HepG2 (cell line): ENCODE data around the gene MREG. TPM values are rescaled to one million over a fixed set of nuclear protein-coding genes. Genes with fewer than 3 reads are reported as not detected.

Source experiments
- FIP1L1 ChIP-seq: fragments of 200-400 bp; formaldehyde crosslinking; IDR thresholded peaks from 2 replicates; pipeline ENCODE4 v1.6.1; 2018; ENCODE audit warnings: low read depth, mild to moderate bottlenecking, low read length, moderate library complexity, borderline replicate concordance; ENCODE audit not compliant: insufficient read depth
- FOXM1 ChIP-seq: sonication (generic); formaldehyde crosslinking; IDR thresholded peaks from 2 replicates; pipeline ENCODE4 v1.5.0; 2020; ENCODE audit warnings: missing genetic modification reagents
- HIVEP1 ChIP-seq: sonication (generic); formaldehyde crosslinking; IDR thresholded peaks from 2 replicates; pipeline ENCODE4 v1.4.0; 2020; ENCODE audit warnings: mild to moderate bottlenecking, missing genetic modification reagents
- KLF12 ChIP-seq: sonication (generic); formaldehyde crosslinking; IDR thresholded peaks from 2 replicates; pipeline ENCODE4 v1.4.0; 2020; ENCODE audit warnings: missing genetic modification reagents, borderline replicate concordance
- LCORL ChIP-seq, 2 experiments: fragments of 450-650 bp in 1 of 2; sonication (generic) in 1 of 2; formaldehyde crosslinking in 1 of 2; IDR thresholded peaks; 2 replicates each; pipeline versions ENCODE4 v1.5.0 to v1.6.1; 2017 to 2020; ENCODE audit warnings: antibody characterized with exemption in 1 of 2, missing genetic modification reagents in 1 of 2
- NRL ChIP-seq: sonication (generic); formaldehyde crosslinking; IDR thresholded peaks from 2 replicates; pipeline ENCODE4 v1.5.0; 2020; ENCODE audit warnings: missing genetic modification reagents, mild to moderate bottlenecking, moderate library complexity, borderline replicate concordance
- SMYD3 ChIP-seq: sonication (generic); formaldehyde crosslinking; IDR thresholded peaks from 2 replicates; pipeline ENCODE4 v1.8.1; 2023; ENCODE audit warnings: mild to moderate bottlenecking, missing genetic modification reagents
- ZFP82 ChIP-seq: sonication (generic); formaldehyde crosslinking; IDR thresholded peaks from 2 replicates; pipeline ENCODE4 v1.5.1; 2020; ENCODE audit warnings: mild to moderate bottlenecking, missing genetic modification reagents, borderline replicate concordance
- ZNF382 ChIP-seq: sonication (generic); formaldehyde crosslinking; IDR thresholded peaks from 2 replicates; pipeline ENCODE4 v1.5.0; 2020; ENCODE audit warnings: missing genetic modification reagents, mild to moderate bottlenecking, borderline replicate concordance
- ZNF501 ChIP-seq: sonication (generic); formaldehyde crosslinking; IDR thresholded peaks from 2 replicates; pipeline ENCODE4 v1.5.1; 2020; ENCODE audit warnings: mild to moderate bottlenecking, moderate library complexity, missing genetic modification reagents
- ZNF552 ChIP-seq: sonication (generic); formaldehyde crosslinking; IDR thresholded peaks from 2 replicates; pipeline ENCODE4 v1.9.0; 2022; ENCODE audit warnings: missing genetic modification reagents, mild to moderate bottlenecking, borderline replicate concordance
- ZNF570 ChIP-seq: sonication (generic); formaldehyde crosslinking; IDR thresholded peaks from 2 replicates; pipeline ENCODE4 v1.4.0; 2020; ENCODE audit warnings: mild to moderate bottlenecking, missing genetic modification reagents, borderline replicate concordance
- ZNF790 ChIP-seq: sonication (generic); formaldehyde crosslinking; IDR thresholded peaks from 2 replicates; pipeline ENCODE4 v1.8.0; 2022; ENCODE audit warnings: missing genetic modification reagents, mild to moderate bottlenecking, borderline replicate concordance
- ZNF792 ChIP-seq: IDR thresholded peaks from 2 replicates; pipeline ENCODE4 v1.6.1; 2016
- polyA plus RNA-seq, 8 experiments: library from polyadenylated mRNA; depleted of rRNA in 3 of 8; stranded (reverse) in 7 of 8; unstranded in 1 of 8; fragments of >200 nt; fragmentation: Illumina TruSeq in 4 of 8; extraction: Trizol in 4 of 8; gene quantifications; 2 replicates each; pipeline versions ENCODE4 v1.2.1 to v1.2.3, GENCODE V29; 2011 to 2016; ENCODE audit warnings: low read depth in 4 of 8, missing spikeins in 1 of 8, mixed read lengths in 1 of 8; ENCODE audit not compliant: insufficient read depth in 1 of 8
- total RNA-seq, 5 experiments: library from RNA; depleted of rRNA; stranded (reverse); fragments of >200 nt; fragmentation: Illumina TruSeq; extraction: Trizol; gene quantifications; 2 replicates each; pipeline ENCODE4 v1.2.3, GENCODE V29; 2016; ENCODE audit warnings: low read depth in 1 of 5
- TF ChIP-seq, protein P1 (sequence below): sonication (generic); formaldehyde crosslinking; IDR thresholded peaks from 2 replicates; pipeline ENCODE4 v1.9.0; 2022; ENCODE audit warnings: low read depth, missing genetic modification reagents
- TF ChIP-seq, protein P2 (sequence below): sonication (generic); formaldehyde crosslinking; IDR thresholded peaks from 2 replicates; pipeline ENCODE4 v1.4.0; 2020; ENCODE audit warnings: low read depth, mild to moderate bottlenecking, missing genetic modification reagents
- TF ChIP-seq, protein P3 (sequence below): sonication (generic); formaldehyde crosslinking; IDR thresholded peaks from 2 replicates; pipeline ENCODE4 v1.4.0; 2020; ENCODE audit warnings: mild to moderate bottlenecking, missing genetic modification reagents, borderline replicate concordance
- TF ChIP-seq, protein P4 (sequence below): sonication (generic); formaldehyde crosslinking; IDR thresholded peaks from 2 replicates; pipeline ENCODE4 v1.4.0; 2020; ENCODE audit warnings: mild to moderate bottlenecking, low read depth, missing genetic modification reagents

Gene MREG
- total and polyA plus RNA-seq, 2 of the 13 experiments (the other 11 are each of a cell fraction or from before 2014, with no cell fraction given), result 7.5 to 23.3 TPM

DNA sequence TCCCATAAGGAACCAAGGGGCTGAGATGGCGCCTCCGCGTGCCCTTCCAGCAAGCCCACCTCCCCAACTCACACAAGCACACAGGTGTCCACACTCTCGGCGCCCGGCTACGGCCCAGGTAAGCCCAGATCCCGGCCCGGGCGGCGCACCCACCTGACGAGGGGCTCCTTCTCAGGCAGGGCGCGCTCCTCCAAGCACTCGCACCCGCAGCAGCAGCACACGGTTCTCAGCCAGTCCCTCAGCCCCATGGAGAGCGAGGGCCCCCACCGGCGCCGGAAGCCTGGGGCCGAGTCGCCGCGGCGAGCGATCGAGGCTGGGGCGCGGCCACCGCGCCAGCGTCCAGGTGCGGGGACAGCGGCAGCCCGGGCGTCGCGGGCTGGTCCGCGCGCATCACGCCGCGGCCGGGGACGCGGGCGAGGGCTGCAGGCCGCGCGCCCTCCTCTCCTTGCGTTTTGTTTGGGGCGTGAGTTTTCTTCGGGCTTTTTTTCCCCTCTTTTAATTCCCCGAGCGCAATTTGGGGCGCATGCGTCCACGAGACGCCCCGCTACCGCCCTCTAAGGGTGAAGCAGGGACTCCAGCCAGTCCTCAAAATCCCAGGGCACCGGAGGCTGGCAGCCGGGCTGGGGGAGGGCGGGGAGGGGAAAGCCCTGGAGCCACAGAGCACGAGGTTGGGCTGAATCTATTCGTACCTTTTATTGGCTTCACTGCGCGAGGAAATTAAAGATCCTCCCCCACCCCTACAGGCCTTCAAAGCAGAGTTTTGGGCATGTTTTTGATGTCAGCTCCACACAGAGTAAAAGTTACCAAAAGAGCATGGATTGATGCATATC lies at the start of gene MREG (continued):
- TF ChIP-seq, protein P1, sequence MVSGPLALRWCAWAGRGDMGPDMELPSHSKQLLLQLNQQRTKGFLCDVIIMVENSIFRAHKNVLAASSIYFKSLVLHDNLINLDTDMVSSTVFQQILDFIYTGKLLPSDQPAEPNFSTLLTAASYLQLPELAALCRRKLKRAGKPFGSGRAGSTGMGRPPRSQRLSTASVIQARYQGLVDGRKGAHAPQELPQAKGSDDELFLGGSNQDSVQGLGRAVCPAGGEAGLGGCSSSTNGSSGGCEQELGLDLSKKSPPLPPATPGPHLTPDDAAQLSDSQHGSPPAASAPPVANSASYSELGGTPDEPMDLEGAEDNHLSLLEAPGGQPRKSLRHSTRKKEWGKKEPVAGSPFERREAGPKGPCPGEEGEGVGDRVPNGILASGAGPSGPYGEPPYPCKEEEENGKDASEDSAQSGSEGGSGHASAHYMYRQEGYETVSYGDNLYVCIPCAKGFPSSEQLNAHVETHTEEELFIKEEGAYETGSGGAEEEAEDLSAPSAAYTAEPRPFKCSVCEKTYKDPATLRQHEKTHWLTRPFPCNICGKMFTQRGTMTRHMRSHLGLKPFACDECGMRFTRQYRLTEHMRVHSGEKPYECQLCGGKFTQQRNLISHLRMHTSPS (CRISPR knock-in tag), result no peak
- TF ChIP-seq, protein P2, sequence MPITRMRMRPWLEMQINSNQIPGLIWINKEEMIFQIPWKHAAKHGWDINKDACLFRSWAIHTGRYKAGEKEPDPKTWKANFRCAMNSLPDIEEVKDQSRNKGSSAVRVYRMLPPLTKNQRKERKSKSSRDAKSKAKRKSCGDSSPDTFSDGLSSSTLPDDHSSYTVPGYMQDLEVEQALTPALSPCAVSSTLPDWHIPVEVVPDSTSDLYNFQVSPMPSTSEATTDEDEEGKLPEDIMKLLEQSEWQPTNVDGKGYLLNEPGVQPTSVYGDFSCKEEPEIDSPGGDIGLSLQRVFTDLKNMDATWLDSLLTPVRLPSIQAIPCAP, result 0 out of 2 replicates have a peak, but pooled peaks have one; percentile 44
- TF ChIP-seq FIP1L1, result no peak
- peak; percentile 70; the same call in 1 of the 2 replicates for TF ChIP-seq ZNF552 (CRISPR knock-in tag)
- TF ChIP-seq FOXM1, result no peak
- 0 out of 2 replicates have a peak, but pooled peaks have one; percentile 16 for TF ChIP-seq HIVEP1 (CRISPR knock-in tag)
- TF ChIP-seq SMYD3 (CRISPR knock-in tag), result no peak
- TF ChIP-seq, protein P3, sequence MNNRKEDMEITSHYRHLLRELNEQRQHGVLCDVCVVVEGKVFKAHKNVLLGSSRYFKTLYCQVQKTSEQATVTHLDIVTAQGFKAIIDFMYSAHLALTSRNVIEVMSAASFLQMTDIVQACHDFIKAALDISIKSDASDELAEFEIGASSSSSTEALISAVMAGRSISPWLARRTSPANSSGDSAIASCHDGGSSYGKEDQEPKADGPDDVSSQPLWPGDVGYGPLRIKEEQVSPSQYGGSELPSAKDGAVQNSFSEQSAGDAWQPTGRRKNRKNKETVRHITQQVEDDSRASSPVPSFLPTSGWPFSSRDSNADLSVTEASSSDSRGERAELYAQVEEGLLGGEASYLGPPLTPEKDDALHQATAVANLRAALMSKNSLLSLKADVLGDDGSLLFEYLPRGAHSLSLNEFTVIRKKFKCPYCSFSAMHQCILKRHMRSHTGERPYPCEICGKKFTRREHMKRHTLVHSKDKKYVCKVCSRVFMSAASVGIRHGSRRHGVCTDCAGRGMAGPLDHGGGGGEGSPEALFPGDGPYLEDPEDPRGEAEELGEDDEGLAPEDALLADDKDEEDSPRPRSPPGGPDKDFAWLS, result 0 out of 2 replicates have a peak, but pooled peaks have one; percentile 74
- peak; percentile 66; the same call in 1 of the 2 replicates for TF ChIP-seq ZNF501 (CRISPR knock-in tag)
- no peak for TF ChIP-seq ZNF382 (CRISPR knock-in tag)
- TF ChIP-seq KLF12 (CRISPR knock-in tag), result no peak
- TF ChIP-seq LCORL (IDR thresholded peaks at IDR 0.05), result no peak
- peak; percentile 61; the same call in 1 of the 2 replicates for TF ChIP-seq LCORL (CRISPR knock-in tag; IDR thresholded peaks at IDR 0.05)
- 0 out of 2 replicates have a peak, but pooled peaks have one; percentile 46 for TF ChIP-seq ZNF790 (CRISPR knock-in tag)
- TF ChIP-seq, protein P4, sequence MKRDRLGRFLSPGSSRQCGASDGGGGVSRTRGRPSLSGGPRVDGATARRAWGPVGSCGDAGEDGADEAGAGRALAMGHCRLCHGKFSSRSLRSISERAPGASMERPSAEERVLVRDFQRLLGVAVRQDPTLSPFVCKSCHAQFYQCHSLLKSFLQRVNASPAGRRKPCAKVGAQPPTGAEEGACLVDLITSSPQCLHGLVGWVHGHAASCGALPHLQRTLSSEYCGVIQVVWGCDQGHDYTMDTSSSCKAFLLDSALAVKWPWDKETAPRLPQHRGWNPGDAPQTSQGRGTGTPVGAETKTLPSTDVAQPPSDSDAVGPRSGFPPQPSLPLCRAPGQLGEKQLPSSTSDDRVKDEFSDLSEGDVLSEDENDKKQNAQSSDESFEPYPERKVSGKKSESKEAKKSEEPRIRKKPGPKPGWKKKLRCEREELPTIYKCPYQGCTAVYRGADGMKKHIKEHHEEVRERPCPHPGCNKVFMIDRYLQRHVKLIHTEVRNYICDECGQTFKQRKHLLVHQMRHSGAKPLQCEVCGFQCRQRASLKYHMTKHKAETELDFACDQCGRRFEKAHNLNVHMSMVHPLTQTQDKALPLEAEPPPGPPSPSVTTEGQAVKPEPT (CRISPR knock-in tag), result peak; percentile 79; the same call in 1 of the 2 replicates
- TF ChIP-seq ZNF570 (CRISPR knock-in tag), result no peak
- peak; percentile 75; the same call in 1 of the 2 replicates for TF ChIP-seq NRL (CRISPR knock-in tag)
- no peak for TF ChIP-seq ZFP82
- peak; percentile 55; the same call in 1 of the 2 replicates for TF ChIP-seq ZNF792 (CRISPR knock-in tag)
